Measurements from ENCODE around the gene FHDC1.

GRCh38 chr4:152981842-152982241 is 45.7 kb downstream of the FHDC1 start:
- TF ChIP-seq CTCF (IDR thresholded peaks at IDR 0.05) = no peak
- TF ChIP-seq POLR2A (IDR thresholded peaks at IDR 0.05) = no peak
